Stimulated activated naive CD8-positive, alpha-beta T cell treated with anti-CD3 and anti-CD28 coated beads, Interleukin-15, Interleukin-2, amounts not matched to agents 100 U/mL and 50 U/mL, for 24 hours (primary cell): Measurements from ENCODE around the gene RELA.
"Not testable (repeated sequence)": the region's sequence is repeated elsewhere in the genome, so short reads cannot be mapped to it uniquely, and the experiment has no call there.

Source experiments
- ATAC-seq: fragments of 150-1000 bp; cut with Tn5 transposase; one replicate; pipeline ENCODE4 v1.10.0; 2021
- DNase-seq: peaks from one replicate; pipeline ENCODE4 v3.0.0; 2021

Gene RELA

DNA sequence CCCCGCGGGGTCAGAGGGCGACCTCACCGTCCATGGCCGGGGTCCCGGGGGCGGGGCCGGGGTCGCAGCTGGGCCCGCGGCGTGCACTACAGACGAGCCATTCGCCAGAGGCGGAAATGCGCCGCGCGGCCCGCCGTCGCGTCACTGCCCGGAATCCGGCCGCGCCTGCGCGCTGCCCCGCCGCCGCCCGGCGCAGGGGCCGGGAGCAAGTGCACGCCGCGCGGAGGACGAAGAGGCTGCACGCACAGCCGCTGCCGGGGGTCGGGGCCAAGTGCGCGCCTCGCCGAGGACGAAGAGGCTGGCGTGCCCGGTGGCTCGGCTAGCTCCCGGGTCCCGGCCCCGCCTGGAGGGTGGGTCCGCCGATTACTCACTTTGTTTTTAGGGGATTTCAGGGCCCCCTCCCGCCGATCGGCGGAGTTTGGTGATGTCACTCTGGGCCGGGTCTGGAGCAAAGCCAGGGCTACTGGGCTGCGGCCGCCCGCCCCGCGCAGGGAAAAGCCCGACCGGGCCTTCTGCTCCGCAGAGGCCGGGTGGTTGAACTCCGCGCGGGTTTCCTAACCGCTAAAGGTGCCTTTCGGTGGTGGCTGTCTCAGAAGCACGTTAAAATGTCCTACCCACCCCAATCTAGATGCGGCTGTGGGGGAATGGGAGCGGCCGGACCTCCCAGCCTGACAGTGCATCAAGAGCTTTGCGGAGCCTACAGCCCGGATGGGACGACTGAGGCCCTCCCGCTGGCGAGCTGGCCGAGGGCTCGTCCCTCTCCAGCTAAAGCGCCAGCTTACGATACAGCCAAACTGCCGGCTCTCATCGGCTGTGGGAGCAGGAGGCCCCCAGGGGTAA, at the start of gene RELA:
TSS of gene RELA (minus strand) at position 118 of the 840 bp plus-strand sequence. CDS start at position 34, 84 bp downstream.
- DNase-seq, result peak; percentile 92
- ATAC-seq, result peak; percentile 86

DNA sequence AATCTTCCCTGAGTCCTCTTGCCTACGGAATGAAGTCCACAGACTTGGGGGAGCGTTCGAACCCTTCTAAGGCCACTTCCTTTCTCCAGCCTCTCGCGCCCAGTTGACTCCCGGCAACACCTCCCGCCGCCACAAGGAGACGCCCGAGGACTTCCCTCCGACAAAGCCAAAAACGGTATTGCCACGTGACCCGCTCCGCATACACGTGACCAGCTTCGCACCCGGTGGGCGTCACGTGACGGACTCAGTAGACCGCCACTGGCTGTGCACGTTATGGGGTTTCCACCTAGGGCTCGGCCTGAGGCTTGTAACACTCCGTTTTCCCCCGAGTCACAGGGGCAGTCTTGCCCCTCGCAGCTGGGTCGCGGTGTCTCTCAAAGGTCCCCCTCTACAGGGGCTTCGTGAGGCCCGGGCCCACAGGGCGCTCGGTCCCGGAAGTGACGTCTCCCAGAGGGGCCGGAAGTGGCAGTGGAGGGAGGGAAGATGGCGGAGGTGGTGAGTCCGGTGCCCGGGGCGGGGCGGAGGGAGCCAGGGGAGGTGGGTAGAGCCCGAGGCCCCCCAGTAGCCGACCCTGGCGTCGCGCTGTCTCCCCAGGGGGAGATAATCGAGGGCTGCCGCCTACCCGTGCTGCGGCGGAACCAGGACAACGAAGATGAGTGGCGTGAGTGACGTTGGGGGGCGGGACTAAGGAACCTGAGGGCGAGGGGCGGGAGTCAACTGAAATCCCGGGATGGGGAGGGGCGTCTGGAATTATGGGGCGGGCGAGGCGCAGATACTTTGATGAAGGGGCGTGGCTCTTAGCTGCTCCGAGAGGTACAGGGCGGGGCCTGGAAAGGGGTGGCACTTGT, 49.3 kb upstream of the RELA start, which contains the start of gene KAT5:
TSS of gene KAT5 (plus strand) at position 468 of the 848 bp plus-strand sequence. CDS start at position 484, 16 bp downstream.
- DNase-seq (peak; percentile 98), ATAC-seq (peak; percentile 83)

DNA sequence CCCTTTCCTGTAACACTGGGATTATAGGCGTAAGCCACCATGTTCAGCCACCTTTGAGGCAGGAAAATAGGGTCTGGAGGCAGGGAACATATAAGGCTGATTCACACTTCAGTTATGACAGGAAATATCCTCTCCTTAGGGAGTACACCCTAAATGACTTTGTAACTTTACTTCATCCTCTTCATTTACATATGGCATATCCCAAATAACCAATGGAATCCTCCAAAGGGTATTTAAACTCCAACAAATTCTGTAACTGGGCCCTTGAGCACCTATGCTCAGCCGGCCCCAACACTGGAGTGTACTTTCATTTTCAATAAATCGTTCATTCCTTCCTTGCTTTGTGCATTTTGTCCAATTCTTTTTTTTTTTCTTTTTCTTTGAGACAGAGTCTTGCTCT, 47.7 kb upstream of the RELA start:
- no peak for DNase-seq
- ATAC-seq, result no peak

DNA sequence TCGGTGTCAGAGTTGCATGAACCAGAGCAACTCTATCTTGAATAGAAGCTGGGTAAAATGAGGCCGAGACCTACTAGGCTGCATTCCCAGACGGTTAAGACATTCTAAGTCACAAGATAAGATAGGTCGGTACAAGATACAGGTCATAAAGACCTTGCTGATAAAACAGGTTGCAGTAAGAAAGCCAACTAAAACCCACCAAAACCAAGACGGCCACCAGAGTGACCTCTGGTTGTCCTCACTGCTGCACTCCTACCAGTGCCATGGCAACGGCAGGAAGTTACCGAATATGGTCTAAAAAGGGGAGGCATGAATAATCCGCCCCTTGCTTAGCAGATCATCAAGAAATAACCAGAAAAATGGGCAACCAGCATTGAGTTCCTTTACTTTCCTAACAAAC, 46.9 kb upstream of the RELA start:
- ATAC-seq, result no peak
- DNase-seq, result no peak

DNA sequence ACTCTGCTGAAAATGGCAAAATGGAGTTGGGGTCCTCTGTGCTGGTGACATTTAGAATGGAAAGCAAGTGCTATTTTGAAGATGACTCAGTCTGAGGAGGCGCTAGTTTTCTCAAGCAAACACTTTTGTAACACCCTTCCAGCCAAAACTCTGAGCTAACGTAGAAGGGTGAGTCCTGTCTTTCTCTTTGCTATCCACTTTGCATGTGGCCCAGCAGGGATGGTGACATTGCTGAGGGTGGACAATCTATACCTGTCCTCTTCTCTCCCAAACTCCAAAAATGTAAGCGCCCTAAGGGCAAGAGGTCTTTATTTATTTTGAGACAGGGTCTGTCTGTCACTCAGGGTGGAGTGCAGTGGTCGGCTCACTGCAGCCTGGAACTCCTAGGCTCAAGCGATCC, 45.7 kb upstream of the RELA start:
- DNase-seq (no peak), ATAC-seq (no peak)

DNA sequence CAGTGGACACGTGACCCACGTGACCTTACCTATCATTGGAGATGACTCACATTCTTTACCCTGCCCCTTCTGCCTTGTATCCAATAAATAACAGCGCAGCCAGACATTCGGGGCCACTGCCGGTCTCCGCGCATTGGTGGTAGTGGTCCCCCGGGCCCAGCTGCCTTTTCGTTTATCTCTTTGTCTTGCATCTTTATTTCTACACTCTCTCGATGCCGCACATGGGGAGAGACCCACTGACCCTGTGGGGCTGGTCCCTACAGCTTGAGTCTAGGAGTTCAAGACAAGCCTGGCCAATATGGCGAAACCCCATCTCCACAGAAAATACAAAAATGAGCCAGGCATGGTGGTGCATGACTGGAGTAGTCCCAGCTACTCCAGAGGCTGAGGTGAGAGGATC, 44.3 kb upstream of the RELA start:
- not testable (repeated sequence) for ATAC-seq, DNase-seq

DNA sequence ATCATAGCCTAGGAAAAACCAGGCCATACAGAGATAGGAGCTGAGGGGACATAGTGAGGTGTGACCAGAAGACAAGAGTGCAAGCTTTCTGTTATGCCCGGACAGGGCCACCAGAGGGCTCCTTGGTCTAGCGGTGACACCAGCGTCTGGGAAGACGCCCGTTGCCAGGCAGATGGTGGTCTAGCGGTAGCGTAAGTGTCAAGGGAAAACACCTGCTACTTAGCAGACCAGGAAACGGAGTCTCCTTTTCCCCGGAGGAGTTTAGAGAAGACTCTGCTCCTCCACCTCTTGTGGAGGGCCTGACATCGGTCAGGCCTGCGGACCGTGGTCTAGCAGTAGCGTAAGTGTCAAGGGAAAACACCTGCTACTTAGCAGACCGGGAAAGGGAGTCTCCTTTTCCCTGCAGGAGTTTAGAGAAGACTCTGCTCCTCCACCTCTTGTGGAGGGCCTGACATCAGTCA, 43.6 kb upstream of the RELA start:
- not testable (repeated sequence) for ATAC-seq
- peak; percentile 81 for DNase-seq

DNA sequence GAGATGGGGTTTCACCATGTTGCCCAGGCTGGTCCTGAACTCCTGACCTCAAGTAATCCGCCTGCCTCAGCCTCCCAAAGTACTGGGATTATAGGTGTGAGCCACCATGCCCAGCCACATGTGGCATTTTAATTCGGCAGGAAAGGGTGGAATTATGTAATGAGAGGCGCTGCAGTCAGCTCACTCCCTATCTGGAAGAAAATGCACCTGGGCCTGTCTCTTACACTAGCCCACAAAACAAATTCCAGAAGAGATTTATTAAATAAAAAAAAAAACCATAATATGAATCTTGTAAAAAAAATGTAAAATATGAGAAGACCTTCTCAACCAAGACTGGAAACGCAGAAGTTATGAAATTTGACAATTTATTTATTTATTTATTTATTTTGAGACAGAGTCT, 41.1 kb upstream of the RELA start:
- DNase-seq (no peak), ATAC-seq (no peak)

DNA sequence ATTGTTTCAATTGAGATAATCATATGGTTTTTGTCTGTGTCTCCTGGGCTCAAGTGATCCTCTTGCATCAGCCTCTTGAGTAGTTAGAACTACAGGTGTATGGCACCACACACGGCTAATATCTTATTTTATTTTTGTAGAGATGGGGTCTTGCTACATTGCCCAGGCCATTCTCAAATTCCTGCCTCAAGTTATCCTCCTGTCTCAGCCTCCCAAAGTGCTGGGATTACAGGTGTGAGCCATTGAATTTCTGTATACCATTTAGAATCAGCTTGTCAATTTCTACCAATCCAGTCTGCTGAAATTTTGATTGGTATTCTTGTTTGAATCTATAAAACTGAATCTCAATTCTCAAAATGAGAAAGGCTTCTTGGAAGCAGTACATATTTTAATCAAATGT, 39.0 kb upstream of the RELA start:
- no peak for ATAC-seq
- DNase-seq, result no peak

DNA sequence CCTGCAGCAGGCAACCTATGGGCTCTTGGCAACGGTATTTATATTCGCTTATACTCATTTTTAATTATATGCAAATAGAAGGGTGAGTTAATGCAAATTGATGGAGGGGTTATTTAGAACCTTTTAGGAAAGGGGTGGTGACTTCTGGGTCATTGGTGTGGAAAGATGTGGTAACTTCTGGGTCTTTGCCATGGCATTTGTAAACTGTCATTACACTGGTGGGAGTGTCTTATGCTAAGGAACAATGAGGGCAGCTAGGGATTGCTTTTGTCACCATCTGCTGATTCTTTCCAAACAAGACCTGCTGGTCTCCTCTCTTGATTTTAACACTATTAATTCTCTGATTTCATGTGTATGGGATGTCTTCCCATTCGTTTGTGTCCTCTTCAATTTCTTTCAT, 37.7 kb upstream of the RELA start:
- ATAC-seq (no peak), DNase-seq (no peak)

DNA sequence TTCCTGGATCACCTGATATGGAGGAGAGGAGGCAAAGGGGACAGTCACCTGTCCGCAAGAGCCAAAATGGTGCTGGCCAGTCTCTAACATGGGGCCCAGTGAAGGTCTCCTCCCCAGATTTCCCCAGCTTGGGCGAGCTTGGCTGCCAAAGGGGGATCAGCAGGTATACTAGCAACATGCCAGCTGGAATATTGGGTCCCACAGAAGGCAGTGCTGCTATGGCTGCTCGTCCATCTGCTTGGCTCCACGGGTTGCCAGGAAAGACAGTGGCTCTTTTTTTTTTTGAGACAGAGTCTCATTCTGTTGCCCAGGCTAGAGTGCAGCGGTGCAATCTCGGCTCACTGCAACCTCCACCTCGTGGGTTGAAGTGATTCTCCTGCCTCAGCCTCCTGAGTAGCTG, 36.6 kb upstream of the RELA start:
- DNase-seq (no peak), ATAC-seq (no peak)

DNA sequence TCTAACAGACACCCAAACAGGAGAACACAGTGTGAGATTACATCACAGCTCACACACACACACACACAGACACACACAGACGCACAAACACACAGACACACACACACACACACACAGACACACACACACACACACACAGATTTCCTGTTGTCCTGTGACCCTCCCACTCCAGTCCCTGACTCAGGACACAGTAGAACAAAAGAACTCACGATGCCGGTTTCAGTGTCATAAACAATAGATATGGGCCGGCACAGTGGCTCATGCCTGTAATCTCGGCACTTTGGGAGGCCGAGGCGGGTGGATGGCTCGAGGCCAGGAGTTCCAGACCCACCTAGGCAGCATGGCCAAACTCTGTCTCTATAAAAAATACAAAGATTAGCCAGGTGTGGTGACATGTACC, 35.5 kb upstream of the RELA start:
- no peak for DNase-seq
- no peak for ATAC-seq

DNA sequence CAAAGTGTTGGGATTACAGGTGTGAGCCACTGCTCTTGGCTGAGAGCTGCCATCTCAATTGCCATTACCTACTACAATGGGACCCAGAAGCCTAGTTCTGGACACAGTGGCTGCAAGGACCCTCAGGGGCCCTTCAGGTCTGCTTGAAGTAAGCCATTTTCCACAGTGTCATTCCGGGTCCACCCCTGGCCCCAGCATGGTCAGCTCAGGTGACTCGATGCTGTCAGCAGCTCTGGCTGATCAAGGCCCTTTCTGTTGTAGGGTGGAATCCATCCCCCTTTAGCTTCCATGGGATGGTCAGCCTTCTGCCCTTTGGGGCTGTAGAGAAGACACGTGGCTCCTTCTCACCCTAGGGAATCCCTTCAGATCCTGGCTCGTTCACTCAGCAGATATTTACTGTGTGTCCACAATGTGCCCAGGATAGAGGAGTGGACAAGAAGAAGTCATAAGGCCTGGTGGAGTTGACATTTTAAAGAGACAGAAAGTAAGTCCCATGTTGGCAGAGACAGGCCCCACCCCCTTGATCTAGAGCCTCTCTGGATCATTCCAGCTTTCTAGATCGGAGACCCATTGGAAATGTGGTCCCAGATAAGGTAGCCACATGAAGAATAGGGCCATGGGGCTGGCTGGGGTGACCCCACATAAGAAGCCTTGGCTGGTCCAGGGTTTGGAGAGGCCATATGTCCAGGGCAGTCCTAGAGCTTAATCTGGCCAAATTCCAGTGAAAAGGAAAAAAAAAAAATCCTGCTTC, 34.3 kb upstream of the RELA start:
- DNase-seq (no peak), ATAC-seq (no peak)

DNA sequence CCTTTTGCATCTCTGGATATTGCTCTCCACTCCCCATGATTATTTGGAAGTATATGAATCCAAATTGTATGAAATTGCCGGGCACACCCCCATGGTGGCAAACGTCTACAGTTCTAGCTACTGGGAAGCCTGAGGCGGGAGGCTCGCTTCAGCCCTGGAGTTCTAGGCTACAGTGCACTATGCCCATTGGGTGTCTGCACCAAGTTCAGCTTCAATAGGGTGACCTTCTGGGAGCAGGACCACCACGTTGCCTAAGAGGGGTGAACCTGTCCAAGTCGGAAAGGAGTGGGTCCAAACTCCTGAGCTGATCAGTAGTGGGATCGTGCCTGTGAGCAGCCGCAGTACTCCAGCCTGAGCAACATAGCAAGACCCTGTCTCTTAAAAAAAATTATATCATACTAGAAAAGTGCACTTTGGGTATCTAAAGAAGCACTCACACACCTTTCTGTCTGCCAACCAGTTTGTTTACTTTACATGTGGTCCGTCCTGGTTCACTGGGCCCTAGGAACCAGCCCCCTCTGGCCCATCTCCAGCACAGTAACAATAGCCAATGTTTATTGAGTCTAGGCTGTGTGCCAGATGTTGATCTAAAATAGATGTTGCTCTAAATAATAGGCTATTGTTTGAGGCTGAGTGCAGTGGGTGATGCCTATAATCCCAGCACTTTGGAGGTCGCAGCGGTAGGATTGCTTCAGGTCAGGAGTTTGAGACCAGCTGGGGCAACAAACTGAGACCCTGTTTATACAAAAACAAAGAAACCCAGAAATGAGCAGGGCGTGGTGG, 32.9 kb upstream of the RELA start:
- no peak for DNase-seq
- ATAC-seq, result no peak

DNA sequence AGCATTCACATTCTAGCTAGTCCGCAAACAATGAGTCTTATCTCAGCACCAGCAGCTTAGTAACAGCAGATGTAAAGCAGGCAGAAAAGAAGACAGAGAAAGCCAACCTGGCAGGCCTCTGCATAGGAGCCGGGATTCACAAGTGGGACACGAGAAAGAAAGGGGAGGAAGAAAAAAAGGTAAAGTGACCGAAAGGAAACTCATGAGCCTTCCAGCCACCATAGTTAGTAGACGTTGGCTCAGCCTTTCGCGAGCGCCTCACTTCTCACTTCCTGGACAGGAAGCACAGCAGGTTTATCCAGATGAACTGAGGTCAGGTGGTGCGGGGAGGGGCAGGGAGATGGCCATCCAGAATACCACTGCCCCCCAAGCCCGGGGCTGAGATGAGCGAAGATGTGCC, 29.7 kb upstream of the RELA start:
- DNase-seq (no peak), ATAC-seq (no peak)

DNA sequence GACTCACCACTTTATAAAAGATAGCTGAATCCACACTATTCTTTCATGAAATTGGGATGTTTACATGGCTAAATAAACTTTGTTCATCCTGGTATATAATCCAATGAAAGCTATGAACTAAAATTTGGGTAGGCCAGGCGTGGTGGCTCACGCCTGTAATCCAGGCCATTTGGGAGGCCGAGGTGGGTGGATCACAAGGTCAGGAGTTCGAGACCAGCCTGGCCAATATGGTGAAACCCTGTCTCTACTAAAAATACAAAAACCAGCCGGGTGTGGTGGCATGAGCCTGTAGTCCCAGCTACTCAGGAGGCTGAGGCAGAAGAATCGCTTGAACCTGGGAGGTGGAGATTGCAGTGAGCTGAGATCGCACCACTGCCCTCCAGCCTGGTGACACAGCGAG, 29.1 kb upstream of the RELA start:
- not testable (repeated sequence) for ATAC-seq, DNase-seq

DNA sequence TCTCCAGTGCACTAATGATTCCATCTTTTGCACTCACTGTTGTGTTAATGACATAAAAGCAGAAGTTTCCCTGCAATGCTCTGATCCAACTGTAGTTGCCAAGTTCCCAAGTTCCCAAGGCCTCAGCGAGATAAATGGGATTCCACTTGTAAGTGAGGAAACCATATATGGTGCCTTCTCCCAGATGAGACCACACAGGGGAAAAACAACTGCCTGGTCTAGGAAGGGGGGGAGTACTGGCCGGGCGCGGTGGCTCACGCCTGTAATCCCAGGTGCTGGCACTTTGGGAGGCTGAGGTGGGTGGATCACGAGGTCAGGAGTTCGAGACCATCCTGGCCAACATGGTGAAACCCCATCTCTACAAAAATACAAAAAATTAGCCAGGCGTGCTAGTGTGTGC, 23.3 kb upstream of the RELA start:
- ATAC-seq, result no peak

DNA sequence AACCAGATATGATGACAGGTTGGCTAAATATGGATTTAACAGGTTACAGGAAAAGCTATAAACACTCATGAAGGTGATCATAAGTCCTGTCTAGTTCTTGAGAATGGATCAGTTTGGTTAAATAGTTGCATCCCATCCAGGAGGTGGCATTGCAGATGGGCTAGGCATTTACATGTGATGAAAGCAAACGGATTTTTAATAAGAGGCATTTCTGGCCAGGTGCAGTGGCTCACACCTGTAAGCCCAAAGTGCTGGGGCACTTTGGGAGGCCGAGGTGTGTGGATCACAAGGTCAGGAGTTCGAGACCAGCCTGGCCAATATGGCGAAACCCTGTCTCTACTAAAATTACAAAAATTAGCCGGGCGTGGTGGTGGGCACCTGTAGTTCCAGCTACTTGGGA, 20.8 kb upstream of the RELA start:
- DNase-seq, ATAC-seq: not testable (repeated sequence)

More for the DNA sequence above, 23.3 kb upstream of the RELA start:
- DNase-seq, result no peak

DNA sequence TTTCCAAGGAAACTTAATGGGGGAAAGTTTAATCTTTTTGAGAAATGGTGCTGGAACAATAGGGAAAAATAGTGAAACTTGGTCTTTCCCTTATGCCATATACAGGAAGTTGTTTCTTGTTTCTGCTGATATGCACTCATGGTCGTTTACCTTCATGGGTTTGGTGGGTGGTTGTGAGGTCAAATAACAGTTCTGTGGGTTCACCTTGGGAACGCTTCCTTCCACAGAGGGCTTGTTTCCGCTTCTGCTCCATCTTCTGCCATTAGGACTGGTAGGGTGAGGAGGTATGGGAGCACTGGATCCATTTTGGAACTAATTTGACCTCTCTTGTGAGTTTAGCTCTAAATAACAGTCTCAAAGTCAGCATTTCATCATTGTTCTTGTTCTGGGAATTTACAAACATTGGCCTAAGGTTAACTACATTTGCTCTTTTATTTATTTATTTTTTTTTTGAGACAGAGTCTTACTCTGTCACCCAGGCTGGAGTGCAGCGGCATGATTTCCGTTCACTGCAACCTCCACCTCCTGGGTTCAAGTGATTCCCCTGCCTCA, 17.6 kb upstream of the RELA start:
- DNase-seq (no peak), ATAC-seq (no peak)

DNA sequence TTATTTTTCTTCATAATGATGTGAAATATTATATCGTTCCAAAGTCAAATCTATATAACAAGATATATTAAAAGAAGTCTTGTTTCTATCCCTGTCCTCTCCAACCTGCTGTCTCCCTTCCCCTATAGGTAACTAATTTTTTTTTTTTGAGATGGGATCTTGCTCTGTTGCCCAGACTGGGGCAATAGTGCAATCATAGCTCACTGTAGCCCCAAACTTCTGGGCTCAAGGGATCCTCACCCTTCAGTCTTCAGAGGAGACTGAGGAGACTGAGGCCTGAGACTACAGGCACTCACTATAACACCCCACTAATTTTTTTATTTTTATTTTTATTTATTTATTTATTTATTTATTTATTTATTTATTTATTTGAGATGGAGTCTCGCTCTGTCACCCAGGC, 10.3 kb upstream of the RELA start:
- DNase-seq, result no peak
- ATAC-seq, result no peak

DNA sequence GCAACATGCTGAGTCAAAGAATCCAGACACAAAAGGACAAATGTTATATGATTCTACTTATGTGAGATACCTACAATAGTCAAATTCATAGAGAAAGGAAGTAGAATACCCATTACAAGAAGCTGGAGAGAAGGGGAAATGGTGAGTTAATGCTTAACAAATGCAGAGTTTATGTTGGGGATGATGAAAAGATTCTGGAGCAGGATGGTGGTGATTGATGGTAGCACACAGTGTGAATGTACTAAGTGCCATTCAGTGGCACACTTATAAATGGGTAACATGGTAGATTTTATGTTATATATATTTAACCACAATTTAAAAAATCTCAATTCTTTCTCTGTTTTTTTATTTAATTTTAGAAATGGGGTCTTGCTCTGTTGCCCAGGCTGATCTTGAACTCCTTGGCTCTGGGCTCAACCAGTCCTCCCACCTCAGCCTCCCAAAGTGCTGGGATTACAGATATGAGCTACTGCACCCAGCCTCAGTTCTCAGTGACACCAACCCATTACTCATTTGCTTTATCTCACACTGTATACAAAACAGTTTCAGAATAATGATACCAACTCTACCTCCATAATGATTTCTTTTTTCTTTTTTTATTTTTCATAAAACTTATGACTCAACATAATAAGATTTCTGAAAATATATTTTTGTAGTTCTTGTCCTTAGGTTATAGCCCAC, 9.6 kb upstream of the RELA start:
- DNase-seq (no peak), ATAC-seq (no peak)
